Tibial nerve (tissue), 4 donors: ENCODE measurements around the gene BCL2. TPM values are rescaled to one million over a fixed set of nuclear protein-coding genes. Genes with fewer than 3 reads are reported as not detected.

Source experiments
- DNase-seq, 2 donors: peaks; one replicate each; pipeline ENCODE4 v3.0.0-alpha.2; 2019; ENCODE audit warnings: low spot score in 2 of 2
- H3K27ac ChIP-seq, 4 donors: fragments of 200-600 bp; sonication (generic) in 3 of 4; one replicate each; pipeline ENCODE4 v1.5.1; 2017 to 2019; ENCODE audit warnings: mild to moderate bottlenecking in 1 of 4
- H3K27me3 ChIP-seq, 2 donors: fragments of 200-600 bp; sonication (generic) in 1 of 2; one replicate each; pipeline versions ENCODE4 v1.5.1 to v1.6.0; 2017 to 2019
- H3K36me3 ChIP-seq, 3 donors: fragments of 200-600 bp; sonication (generic); one replicate each; pipeline ENCODE4 v1.5.1; 2018 to 2019
- H3K4me1 ChIP-seq, 4 donors: fragments of 200-600 bp; sonication (generic) in 3 of 4; one replicate each; pipeline ENCODE4 v1.5.1; 2017 to 2019
- H3K4me3 ChIP-seq, 4 donors: fragments of 200-600 bp; sonication (generic) in 3 of 4; one replicate each; pipeline ENCODE4 v1.5.1; 2017 to 2019; ENCODE audit warnings: mild to moderate bottlenecking in 1 of 4, moderate library complexity in 1 of 4
- H3K9me3 ChIP-seq, 4 donors: fragments of 200-600 bp; sonication (generic) in 3 of 4; one replicate each; pipeline ENCODE4 v1.5.1; 2017 to 2019
- EP300 ChIP-seq, 2 donors: sonication (generic); formaldehyde crosslinking; IDR thresholded peaks; one replicate each; pipeline ENCODE4 v1.6.1; 2017; ENCODE audit warnings: antibody characterized with exemption in 2 of 2, mild to moderate bottlenecking in 1 of 2
- POLR2A ChIP-seq, 2 donors: fragments of 450-650 bp; IDR thresholded peaks; one replicate each; pipeline ENCODE4 v1.6.1; 2017; ENCODE audit warnings: antibody characterized with exemption in 2 of 2, mild to moderate bottlenecking in 2 of 2, moderate library complexity in 2 of 2
- WGBS, 2 donors: methylation state at CpG; one replicate each; pipeline ENCODE4 v1.1.5; 2018; 5-methylcytosine and 5-hydroxymethylcytosine counted together
- total RNA-seq, 4 donors: library from RNA; depleted of rRNA; stranded (reverse); fragments of >200 nt; gene quantifications; one replicate each; pipeline ENCODE4 v1.1.0, GENCODE V29; 2016
- TF ChIP-seq, protein P1 (sequence below), 5 experiments: fragments of 200-600 bp in 3 of 5; fragments of 450-650 bp in 2 of 5; sonication (generic) in 3 of 5; IDR thresholded peaks; one replicate each; pipeline ENCODE4 v1.5.1; 2016 to 2019; ENCODE audit warnings: antibody characterized with exemption in 5 of 5, mild to moderate bottlenecking in 3 of 5, moderate library complexity in 2 of 5

BCL2 gene
- total RNA-seq, 4 donors from 2014 or later: 54.7 to 79.1 (median 67.0) TPM

DNA sequence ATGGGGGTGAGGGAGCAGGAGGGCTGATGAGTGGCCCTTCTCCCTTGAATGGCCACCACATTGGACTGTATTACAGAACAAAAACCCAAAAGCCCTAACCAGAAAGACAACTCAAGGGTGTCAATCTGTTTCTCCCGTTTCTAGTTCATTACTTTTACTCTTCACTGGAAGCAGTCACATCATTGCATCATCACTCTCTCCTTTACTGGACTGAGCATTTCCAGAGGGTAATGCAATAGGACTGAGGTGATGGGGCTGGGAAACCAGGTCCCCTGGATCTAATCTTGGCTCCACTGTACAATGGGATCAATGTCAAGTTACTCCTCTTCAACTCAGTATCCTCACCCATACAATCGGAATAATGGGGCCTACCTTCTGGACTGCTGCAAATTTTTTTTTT, 56.1 kb downstream of the BCL2 start:
- TF ChIP-seq POLR2A (IDR thresholded peaks at IDR 0.05): no peak
- TF ChIP-seq EP300 (IDR thresholded peaks at IDR 0.05): no peak
- TF ChIP-seq, protein P1, sequence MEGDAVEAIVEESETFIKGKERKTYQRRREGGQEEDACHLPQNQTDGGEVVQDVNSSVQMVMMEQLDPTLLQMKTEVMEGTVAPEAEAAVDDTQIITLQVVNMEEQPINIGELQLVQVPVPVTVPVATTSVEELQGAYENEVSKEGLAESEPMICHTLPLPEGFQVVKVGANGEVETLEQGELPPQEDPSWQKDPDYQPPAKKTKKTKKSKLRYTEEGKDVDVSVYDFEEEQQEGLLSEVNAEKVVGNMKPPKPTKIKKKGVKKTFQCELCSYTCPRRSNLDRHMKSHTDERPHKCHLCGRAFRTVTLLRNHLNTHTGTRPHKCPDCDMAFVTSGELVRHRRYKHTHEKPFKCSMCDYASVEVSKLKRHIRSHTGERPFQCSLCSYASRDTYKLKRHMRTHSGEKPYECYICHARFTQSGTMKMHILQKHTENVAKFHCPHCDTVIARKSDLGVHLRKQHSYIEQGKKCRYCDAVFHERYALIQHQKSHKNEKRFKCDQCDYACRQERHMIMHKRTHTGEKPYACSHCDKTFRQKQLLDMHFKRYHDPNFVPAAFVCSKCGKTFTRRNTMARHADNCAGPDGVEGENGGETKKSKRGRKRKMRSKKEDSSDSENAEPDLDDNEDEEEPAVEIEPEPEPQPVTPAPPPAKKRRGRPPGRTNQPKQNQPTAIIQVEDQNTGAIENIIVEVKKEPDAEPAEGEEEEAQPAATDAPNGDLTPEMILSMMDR (IDR thresholded peaks at IDR 0.05): no peak
- WGBS, 2 donors: 53 to 56% methylated on average over 2 of the region's 2 CpGs
- Histone ChIP-seq H3K9me3 (no peaks in the 10 kb centered on the region), H3K36me3 (no peaks in the 10 kb centered on the region), H3K4me3 (peak overlapping the region; percentile 2 to 41 (median 24)), H3K27ac (peak overlapping the region; percentile 66 to 97 (median 83)), H3K4me1 (peaks cover 0 to 92% (median 52%) of the 10 kb centered on the region in 4 donors), H3K27me3 (no peaks in the 10 kb centered on the region)
- no peak for DNase-seq

DNA sequence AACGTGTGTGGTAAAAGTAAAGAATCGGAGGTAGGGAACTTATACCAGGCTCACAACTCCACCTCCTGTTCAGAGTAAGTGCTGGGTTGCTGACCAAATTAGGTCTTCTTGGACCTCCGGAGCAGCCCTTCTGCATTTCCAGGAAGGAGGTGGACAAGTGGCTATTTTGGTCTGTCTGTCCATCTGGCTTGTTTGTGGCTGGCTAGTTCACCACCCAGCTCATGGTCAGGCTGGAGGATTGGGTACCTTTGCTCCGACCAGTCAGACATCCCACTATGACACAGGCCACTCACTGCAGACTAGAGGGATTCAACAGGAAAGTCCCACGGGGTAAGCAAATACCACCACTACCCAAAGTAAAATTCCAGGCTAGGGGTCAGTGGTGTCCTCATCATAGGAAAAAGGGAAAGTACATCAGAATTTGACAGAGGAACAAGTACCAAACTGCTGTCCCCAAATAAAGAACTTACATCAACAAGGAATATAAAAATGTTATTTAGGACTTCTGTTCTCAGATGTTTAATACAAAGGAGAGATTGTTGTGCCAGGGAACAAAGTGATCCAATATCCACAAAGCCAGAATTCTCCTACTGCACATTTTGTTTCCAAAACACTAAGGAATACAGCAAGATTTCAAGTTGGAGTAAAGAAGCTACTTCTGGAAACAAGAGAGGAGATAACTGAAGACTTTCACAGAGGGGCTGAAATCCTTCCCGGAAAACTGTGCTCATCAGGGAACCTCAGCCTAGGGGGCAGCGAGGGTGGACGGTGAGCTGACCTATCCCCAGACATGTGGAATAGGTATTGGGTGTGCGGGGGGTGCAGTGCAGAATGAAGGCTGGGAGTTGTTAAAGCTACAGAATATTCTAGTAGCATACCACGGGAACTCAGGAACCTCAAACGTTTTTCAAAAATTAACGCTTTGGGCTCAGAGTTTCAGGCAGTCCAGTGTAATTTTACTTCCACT, 56.9 kb downstream of the BCL2 start:
- peak; percentile 92 to 95 for TF ChIP-seq EP300 (IDR thresholded peaks at IDR 0.05)
- TF ChIP-seq, protein P1 (IDR thresholded peaks at IDR 0.05): peak in 2 of 5 experiments; percentile 27 to 49
- TF ChIP-seq POLR2A (IDR thresholded peaks at IDR 0.05): peak in 1 of 2 donors; percentile 40
- Histone ChIP-seq H3K4me3 (peak overlapping the region; percentile 2 to 41 (median 24)), H3K27me3 (no peaks in the 10 kb centered on the region), H3K4me1 (peaks cover 0 to 88% (median 50%) of the 10 kb centered on the region in 4 donors), H3K27ac (peak overlapping the region; percentile 66 to 97 (median 83)), H3K36me3 (no peaks in the 10 kb centered on the region), H3K9me3 (no peaks in the 10 kb centered on the region)
- WGBS, 2 donors: 30% methylated on average over 12 of the region's 12 CpGs
- peak in 1 of 2 donors; percentile 31 for DNase-seq

DNA sequence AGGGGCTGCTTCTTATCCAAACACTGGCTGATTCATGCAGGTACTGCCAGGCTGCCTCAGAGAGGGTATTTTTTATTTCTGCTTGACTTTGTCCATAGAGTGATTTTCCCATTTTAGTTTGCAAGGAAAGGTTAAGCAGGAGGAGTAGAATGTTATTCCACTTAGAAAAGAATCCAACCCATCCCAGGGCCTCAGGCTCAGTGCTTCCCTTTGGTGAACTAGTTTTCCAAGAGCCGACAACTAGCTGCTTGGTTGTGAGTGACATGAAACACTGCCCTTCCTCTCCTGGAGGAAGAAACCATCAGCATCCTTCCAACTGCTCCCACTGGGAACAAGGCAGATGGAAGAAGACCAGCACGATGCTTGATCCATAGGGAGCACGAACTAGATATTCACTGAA, 58.5 kb downstream of the BCL2 start:
- Histone ChIP-seq H3K4me1 (peaks cover 0 to 75% (median 42%) of the 10 kb centered on the region in 4 donors), H3K27ac (peak overlapping the region; percentile 66 to 97 (median 83)), H3K9me3 (no peaks in the 10 kb centered on the region), H3K36me3 (no peaks in the 10 kb centered on the region), H3K4me3 (no peak overlapping the region), H3K27me3 (no peaks in the 10 kb centered on the region)
- no peak for TF ChIP-seq POLR2A (IDR thresholded peaks at IDR 0.05)
- no peak for TF ChIP-seq EP300 (IDR thresholded peaks at IDR 0.05)
- TF ChIP-seq, protein P1 (IDR thresholded peaks at IDR 0.05): no peak
- 79 to 89% methylated on average over 3 of the region's 3 CpGs for WGBS, 2 donors
- DNase-seq: no peak

DNA sequence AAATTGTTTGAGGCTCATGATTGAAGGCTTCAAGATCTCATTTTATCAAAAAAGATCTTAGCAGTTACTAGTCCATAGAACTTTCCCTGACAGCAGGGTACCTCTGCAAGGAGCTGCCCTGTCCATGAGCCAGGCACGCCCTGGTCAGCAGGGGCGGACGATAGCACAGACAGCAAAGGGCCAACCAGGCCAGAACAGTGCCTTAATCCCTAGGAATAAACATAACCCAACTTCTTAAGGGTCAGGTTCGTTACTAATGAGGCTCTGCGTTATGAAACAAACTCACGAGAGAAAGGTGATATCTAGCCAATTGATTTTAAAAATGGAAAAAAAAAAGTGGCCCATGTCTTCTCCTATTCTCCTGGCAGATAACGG, 59.2 kb downstream of the BCL2 start:
- peaks cover 0 to 70% (median 39%) of the 10 kb centered on the region in 4 donors for H3K4me1 ChIP-seq
- H3K27ac ChIP-seq: peak overlapping the region; percentile 66 to 97 (median 83)
- no peaks in the 10 kb centered on the region for H3K27me3 ChIP-seq
- 57 to 72% methylated on average over 7 of the region's 7 CpGs for WGBS, 2 donors
- H3K9me3 ChIP-seq: no peaks in the 10 kb centered on the region
- no peaks in the 10 kb centered on the region for H3K36me3 ChIP-seq
- DNase-seq: no peak
- TF ChIP-seq, protein P1 (IDR thresholded peaks at IDR 0.05): no peak
- TF ChIP-seq EP300 (IDR thresholded peaks at IDR 0.05) (no peak), POLR2A (IDR thresholded peaks at IDR 0.05) (no peak)
- H3K4me3 ChIP-seq: no peak overlapping the region
